ENCODE measurements around the gene TRIM16. TPM values are rescaled to one million over a fixed set of nuclear protein-coding genes. Genes with fewer than 3 reads are reported as not detected.
"Not testable (repeated sequence)": the region's sequence is repeated elsewhere in the genome, so short reads cannot be mapped to it uniquely, and the experiment has no call there.

Gene TRIM16
- total RNA-seq, 1 donor from 2014 or later = 69.1 TPM

DNA sequence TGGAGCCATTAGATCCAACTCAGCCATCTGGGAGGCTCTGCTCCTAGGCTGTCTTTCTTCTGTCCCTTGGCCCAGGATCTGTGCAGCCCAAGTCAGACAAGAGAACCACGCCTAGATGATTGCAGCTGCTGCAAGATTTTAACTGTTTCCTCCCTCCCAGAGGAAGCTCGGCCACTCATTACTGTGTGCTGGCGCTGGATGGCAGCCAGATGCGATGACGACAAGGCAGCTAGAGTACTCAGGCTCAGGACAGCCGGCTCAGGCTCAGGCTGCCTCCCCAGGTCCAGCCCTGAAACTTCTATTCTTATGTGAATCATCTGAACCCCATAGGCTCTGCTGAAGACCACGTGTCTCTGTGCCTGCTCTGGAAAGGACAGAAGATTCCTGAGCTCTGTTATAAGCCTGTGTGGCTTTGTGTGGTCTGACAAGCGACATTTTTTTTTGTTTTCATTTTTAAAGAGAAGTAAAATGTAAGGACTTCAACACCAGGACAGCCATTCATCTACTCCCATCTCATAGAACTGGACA is 32.5 kb downstream of the TRIM16 start:
- TF ChIP-seq, protein P1, sequence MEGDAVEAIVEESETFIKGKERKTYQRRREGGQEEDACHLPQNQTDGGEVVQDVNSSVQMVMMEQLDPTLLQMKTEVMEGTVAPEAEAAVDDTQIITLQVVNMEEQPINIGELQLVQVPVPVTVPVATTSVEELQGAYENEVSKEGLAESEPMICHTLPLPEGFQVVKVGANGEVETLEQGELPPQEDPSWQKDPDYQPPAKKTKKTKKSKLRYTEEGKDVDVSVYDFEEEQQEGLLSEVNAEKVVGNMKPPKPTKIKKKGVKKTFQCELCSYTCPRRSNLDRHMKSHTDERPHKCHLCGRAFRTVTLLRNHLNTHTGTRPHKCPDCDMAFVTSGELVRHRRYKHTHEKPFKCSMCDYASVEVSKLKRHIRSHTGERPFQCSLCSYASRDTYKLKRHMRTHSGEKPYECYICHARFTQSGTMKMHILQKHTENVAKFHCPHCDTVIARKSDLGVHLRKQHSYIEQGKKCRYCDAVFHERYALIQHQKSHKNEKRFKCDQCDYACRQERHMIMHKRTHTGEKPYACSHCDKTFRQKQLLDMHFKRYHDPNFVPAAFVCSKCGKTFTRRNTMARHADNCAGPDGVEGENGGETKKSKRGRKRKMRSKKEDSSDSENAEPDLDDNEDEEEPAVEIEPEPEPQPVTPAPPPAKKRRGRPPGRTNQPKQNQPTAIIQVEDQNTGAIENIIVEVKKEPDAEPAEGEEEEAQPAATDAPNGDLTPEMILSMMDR (IDR thresholded peaks at IDR 0.05; ENCODE audit: insufficient read depth, low read length, poor library complexity, severe bottlenecking) = no peak
- H3K4me3 ChIP-seq (ENCODE audit: low read depth, low read length) = peak overlapping the region; percentile 46
- peak; percentile 97 for DNase-seq (ENCODE audit: low read depth)

DNA sequence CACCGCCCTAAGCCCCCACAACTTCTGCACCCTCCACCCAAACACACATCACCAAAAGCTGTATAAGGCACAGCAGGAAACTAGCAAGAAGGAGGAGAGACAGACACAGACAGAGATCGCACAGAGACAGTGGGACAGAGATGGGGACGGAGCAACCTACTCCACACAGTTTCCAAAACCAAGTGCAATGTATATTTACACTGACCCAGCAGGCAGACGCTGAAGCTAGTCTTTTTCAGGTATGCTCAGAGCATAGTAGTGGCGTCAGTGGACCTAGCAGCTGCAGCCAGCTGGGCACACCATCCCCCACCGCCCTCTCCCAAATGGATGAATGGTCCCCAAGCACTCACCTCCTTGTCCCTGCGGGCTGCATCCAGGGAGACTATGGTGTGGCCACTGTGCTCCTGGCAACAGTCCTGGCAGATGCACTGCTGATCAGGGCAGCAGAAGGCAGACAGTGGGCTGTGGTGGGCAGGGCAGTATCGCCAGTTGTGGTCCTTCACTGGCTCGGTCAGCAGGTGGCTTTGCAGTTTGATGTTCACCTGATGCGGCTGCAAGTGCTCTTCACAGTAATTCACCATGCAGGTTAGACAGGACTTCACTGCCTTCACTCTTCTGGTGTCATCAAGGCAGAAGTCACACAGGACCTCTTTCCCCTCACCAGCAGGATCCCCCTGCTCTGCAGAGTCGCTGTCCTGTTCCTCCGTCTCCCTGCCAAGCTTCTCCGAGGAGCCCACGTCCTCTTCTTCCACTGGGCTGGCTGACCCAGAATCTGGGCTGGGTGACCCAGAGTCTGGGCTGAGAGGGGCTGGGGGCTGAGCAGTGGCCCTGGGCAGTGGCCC is 33.1 kb downstream of the TRIM16 start:
- DNase-seq (ENCODE audit: low read depth) = no peak
- no peaks in the 10 kb centered on the region for H3K27me3 ChIP-seq (ENCODE audit: control insufficient read depth, insufficient read depth, low read length)
- TF ChIP-seq, protein P1 (IDR thresholded peaks at IDR 0.05; ENCODE audit: insufficient read depth, low read length, poor library complexity, severe bottlenecking) = no peak

More for the DNA sequence above, 32.5 kb downstream of the TRIM16 start:
- no peaks in the 10 kb centered on the region for H3K36me3 ChIP-seq (ENCODE audit: control insufficient read depth, insufficient read depth, low read length)
- no peaks in the 10 kb centered on the region for H3K27me3 ChIP-seq (ENCODE audit: control insufficient read depth, insufficient read depth, low read length)

DNA sequence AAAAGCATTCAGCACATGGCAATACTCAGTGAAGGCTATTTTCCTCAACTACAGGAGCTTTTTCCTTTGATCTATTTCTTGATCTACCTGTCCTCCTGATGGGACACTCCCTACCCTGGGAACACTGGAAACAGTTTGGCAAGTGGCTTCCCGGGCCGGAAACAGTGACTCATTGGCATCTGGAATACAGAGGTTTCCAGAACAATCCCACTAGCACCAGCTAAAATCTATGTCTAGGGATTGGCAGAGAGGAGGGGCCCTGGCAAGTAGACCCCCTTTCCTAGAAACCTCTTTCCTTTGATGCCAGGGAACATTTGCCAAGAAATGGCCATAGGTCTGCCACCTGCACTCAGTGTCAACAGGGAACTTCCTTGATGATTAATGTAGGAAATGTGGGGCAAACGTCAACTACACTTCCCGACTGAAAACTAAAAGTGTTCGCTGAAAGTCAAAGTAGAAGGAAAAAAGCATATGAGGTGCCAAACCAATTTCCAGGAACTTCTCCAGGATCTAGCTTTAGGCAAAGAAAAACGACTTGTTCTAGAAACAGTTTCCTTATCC is 34.2 kb downstream of the TRIM16 start:
- no peaks in the 10 kb centered on the region for H3K36me3 ChIP-seq (ENCODE audit: control insufficient read depth, insufficient read depth, low read length)
- no peak for DNase-seq (ENCODE audit: low read depth)
- TF ChIP-seq, protein P1 (IDR thresholded peaks at IDR 0.05; ENCODE audit: insufficient read depth, low read length, poor library complexity, severe bottlenecking) = no peak
- H3K4me3 ChIP-seq (ENCODE audit: low read depth, low read length) = peak overlapping the region; percentile 46
- no peaks in the 10 kb centered on the region for H3K27me3 ChIP-seq (ENCODE audit: control insufficient read depth, insufficient read depth, low read length)

More for the DNA sequence above, 33.1 kb downstream of the TRIM16 start:
- Histone ChIP-seq H3K4me3 (ENCODE audit: low read depth, low read length) (peak overlapping the region; percentile 46), H3K36me3 (ENCODE audit: control insufficient read depth, insufficient read depth, low read length) (no peaks in the 10 kb centered on the region)

DNA sequence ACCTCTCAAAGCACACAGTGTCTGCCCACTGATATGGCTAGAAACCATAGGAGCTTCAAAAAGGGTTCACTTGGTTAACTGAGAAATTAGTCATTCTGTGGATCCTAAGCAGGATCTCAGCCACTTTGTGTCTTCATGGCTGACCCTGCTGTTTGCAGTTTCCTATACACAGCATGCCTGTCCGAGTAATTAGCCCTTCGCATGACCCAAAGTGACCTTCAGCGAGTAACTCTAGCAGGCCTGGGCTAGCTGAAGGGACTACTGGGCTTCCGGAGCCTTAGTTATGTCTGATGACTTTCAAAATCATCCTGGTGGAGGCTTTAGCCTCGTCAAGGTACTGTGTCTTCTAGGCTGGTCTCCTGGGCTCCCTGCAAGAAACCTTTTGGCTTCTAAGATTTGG is 35.7 kb downstream of the TRIM16 start:
- Histone ChIP-seq H3K27me3 (ENCODE audit: control insufficient read depth, insufficient read depth, low read length) (no peaks in the 10 kb centered on the region), H3K36me3 (ENCODE audit: control insufficient read depth, insufficient read depth, low read length) (no peaks in the 10 kb centered on the region), H3K4me3 (ENCODE audit: low read depth, low read length) (no peak overlapping the region)
- TF ChIP-seq, protein P1 (IDR thresholded peaks at IDR 0.05; ENCODE audit: insufficient read depth, low read length, poor library complexity, severe bottlenecking) = no peak
- DNase-seq (ENCODE audit: low read depth) = no peak

DNA sequence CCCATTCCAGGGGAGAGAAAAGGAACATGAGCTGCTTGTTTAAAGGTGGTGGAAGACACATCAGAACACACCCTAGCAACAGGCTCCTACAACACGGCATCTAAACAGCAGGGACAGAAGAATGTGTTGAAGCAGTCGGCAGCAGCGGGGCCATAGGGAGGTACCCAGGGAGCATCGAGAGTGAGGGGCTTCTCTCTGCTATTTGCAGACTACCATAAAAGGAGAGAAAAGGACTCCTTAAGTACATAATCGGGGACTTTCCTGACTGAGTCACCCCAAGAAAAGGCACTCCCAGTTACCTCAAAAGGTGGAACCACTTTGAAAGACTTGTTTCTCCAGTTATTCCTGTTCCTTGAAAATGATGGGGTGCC is 38.2 kb downstream of the TRIM16 start:
- not testable (repeated sequence) for H3K4me3 ChIP-seq (ENCODE audit: low read depth, low read length); H3K36me3 ChIP-seq (ENCODE audit: control insufficient read depth, insufficient read depth, low read length); DNase-seq (ENCODE audit: low read depth); H3K27me3 ChIP-seq (ENCODE audit: control insufficient read depth, insufficient read depth, low read length)

DNA sequence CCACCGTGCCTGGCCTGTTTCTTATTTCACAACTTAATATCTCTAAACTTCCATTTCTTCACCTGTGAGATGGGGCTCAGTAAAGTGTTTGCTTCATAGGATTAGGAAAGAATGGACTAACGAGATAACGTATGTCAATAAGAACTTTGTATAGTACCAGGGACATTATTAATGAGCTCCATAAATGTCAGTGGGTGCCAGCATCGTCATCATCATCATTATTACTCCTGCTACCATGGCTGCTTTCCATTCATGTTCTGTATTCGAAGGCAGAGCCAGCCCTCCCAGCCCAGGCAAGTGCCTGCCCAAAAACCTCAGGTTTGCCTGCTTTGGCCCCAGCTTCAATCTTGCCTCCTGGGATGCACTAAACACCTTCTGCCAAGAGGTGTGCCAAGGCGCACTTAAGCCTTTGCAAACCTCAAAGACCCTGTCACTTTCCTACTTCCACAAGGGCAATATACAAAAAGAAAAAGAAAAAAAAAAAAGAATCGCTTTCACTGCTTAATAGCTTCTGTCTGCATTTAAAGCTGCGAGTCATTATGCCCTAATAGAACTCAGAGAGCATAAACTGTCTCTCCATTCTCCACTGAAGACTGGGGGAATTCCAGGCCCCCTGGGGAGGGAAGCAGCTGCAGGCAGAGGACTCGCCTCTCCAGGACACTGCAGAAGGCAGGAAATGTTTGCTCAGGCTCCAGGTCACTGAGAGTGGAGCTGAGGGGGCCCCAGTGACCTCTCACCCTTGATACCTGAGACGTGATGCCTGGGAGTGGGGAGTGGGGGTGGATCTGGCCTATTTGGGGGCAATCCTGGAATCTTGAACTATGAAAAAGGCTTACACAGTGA is 38.8 kb downstream of the TRIM16 start:
- not testable (repeated sequence) for H3K27me3 ChIP-seq (ENCODE audit: control insufficient read depth, insufficient read depth, low read length); H3K4me3 ChIP-seq (ENCODE audit: low read depth, low read length); DNase-seq (ENCODE audit: low read depth); H3K36me3 ChIP-seq (ENCODE audit: control insufficient read depth, insufficient read depth, low read length)

DNA sequence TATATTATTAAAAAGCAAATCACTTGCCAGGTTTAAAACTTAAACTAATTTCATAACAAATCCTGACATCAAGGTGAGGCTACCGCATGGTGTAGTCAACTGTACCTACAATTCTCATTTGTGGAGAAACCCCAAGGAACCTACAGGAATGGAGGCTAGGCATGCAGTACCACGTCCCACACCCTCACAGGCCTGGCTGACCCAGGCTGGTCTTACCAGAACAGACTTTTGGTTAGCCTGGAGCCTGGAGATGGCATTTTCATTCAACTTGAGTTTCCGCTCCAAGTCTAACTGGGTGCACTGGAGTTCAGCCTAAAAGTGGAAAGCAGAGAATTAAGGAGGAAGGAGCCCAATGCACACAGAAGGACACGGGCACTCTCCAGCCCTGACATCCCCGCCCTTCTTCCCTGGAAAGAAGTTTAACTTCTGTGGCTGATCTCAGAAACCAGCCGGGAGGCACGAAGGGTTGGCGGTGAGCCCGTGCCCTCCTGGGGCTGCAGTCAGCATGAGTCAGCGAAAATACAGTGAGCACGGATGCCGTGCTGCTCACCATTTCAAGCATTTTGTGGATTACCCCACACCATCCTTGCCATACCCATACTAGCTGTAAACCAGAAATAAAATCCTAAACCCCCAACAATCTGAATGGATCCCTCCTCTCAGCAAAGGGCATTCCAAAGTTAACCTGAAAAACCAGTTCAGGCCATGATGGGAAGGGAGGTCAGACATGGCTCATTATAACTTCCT is 41.4 kb downstream of the TRIM16 start:
- not testable (repeated sequence) for H3K4me3 ChIP-seq (ENCODE audit: low read depth, low read length); H3K36me3 ChIP-seq (ENCODE audit: control insufficient read depth, insufficient read depth, low read length); H3K27me3 ChIP-seq (ENCODE audit: control insufficient read depth, insufficient read depth, low read length); DNase-seq (ENCODE audit: low read depth)

DNA sequence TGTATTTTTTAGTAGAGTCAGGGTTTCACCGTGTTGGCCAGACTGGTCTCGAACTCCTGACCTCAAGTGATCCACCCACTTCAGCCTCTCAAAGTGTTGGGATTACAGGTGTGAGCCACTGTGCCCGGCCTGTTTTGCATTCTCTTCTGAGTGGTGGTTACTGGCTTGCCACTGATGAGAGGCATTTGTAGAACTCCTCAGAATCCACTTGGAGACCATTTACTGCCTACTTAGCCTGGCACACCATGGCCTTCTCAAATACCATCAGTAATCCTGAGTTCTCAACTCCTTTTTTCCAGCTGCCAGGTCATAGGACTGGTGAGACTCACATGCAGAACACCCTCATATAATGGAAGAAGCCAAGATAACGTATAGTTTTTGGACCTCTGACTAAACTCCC is 42.1 kb downstream of the TRIM16 start:
- H3K36me3 ChIP-seq (ENCODE audit: control insufficient read depth, insufficient read depth, low read length); H3K27me3 ChIP-seq (ENCODE audit: control insufficient read depth, insufficient read depth, low read length); DNase-seq (ENCODE audit: low read depth); H3K4me3 ChIP-seq (ENCODE audit: low read depth, low read length): not testable (repeated sequence)

DNA sequence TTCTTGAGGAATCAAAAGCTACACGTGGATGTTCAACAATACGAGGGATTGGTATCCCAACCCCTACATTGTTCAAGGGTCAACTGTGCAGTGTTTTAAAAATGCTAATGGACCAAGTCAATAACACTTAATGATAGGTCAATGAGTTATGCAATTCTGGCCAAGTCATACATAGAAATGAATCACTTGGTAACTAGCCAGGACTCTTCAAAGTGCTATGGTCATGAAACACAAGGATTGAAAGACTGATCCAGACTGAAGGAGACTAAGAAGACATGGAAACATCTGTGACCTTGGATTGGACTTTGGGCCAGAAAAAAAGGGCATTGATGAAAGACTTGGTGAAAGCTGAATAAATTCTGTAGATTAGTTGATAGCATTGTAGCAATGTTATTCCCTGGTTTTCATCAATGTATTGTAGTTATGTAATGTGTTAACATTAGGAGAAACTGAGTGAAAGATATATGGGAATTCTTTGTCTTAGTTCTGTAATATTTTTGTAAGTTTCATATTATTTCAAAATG is 53.1 kb downstream of the TRIM16 start:
- not testable (repeated sequence) for DNase-seq (ENCODE audit: low read depth); H3K27me3 ChIP-seq (ENCODE audit: control insufficient read depth, insufficient read depth, low read length); H3K4me3 ChIP-seq (ENCODE audit: low read depth, low read length); H3K36me3 ChIP-seq (ENCODE audit: control insufficient read depth, insufficient read depth, low read length)
